T-helper 9 cell (primary cell): ENCODE data around the gene DHCR7.

Source experiments
- DNase-seq: peaks from one replicate; pipeline ENCODE4 v3.0.0-alpha.2; 2020

Gene DHCR7

DNA sequence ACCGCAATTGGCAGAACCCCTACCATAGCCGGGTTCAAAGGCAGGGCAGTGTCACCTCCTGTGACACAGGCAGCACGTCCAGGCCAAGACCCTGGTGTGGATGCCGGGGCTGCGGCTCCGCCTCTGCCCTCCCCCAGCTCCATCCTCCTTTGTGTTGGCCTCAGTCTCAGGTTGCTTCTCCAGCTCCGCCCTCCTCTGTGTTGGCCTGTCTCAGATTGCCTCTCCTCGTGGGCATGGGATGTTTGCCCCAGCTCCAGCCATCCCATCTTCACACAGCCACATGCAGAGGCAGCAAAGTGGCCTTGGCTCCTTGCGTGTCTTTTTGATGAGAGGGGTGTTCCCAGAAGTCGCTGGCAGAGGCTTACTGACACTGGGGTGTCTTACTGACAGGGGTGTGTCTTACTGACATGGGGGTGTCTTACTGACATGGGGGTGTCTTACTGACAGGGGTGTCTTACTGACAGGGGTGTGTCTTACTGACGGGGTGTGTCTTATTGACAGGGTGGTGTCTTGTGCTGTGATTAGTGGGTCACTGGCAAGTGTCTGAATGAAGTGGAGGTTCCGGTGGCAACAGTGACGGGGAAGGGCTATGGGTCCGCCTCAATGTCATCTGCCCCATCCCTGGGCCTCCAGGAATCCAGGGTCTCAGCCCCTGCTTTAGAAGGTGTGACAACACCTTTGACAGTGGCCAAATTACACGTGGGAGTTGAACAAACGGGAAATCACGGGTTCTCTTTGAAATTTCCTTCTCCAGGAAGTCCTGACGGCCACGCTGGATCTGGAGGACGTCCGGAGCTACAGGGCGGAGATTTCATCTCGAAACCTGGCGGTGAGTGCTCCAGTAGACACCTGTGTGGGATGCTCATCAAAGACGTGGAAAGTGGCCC, 29.7 kb upstream of the DHCR7 start:
- DNase-seq, result no peak

DNA sequence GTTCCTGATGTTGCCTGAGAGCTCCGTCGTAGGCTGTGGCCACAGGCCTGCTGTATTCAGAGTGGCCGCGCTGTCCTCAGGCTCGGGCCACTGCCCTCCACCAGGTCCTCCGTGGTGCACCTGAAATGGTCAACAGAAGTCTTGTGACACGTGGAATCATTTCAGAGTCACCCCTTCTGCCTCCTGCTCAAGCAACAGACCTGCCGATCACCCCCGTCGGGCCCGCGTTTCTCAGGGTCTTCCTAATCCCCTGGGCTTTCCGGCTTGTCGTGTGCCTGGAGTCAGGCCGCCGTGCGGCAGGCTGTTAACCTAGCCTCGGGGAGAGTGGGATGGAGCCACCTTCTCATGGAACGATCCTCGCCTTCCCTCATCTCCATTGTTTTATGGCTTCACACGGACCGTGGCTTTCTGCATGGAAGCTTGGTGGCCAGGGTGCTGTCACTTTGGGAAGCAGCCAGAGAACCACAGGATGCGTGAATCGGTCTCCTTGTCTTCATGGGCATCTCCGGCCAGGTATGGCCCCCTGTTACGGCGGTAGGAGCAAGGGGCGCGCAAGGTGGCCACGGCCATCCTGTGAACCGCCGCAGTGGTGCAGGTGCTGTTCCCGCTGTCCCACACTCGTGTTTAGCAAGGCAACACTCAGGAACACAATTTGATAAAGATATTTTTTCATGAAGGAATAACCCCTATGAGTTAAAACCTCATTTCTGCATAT, 28.9 kb upstream of the DHCR7 start:
- no peak for DNase-seq

DNA sequence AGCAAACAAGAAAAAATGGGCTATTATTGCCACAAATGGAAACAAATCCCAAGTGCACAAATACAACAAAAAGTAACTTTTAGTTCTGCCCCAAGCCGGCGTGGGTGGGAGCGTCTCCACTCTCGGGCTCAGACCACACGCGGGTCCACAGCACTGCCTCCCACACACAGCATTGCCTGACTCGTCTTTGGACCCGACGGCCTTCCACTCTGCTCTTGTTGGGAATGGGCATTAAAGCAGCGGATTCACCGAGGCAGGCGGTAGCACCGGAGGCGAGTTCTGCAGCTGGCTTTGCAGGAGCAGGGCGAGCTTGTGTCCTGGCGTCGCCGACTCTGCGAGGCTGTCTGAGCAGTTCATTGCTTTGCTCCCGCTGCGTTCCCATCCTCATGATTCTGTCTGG, 27.8 kb upstream of the DHCR7 start:
- DNase-seq, result no peak

DNA sequence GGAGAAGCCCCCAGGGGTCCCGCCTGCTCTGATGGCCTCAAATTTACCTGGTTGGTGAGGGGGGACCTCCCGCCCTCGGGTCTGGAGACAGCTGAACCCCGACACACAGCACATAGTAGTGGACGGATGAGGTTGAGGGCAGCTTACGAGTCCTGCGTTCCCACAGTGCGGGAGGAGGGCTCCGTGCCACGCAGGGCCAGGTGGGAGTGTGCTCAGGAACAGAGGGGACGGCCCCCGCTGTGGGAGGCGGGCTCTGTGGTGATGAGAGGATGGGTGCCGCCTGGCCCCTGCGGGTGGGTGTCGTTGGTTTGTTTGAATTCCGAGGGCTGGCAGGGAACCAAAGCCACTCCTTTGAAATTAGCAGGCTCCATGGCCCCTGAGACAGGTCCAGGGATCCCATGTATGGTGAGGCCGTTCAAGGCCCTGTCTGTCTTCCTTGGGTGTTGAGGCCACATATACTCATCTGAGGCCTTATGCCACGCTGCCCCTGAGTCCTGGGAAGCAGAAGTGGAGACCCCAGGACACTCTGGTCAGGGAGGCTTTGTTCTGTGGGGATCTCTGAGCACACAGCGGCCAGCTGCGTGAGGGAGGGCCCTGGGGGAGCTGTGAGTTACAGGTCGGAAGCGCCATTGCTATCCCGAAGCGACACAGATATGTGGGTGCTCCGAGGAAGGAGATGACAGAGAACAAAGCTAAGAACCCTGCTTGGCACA, 26.7 kb upstream of the DHCR7 start:
- DNase-seq, result no peak

- DNase-seq, result no peak
Observed at GRCh38 chr11:71474141-71474770, 26.1 kb upstream of the DHCR7 start.

DNA sequence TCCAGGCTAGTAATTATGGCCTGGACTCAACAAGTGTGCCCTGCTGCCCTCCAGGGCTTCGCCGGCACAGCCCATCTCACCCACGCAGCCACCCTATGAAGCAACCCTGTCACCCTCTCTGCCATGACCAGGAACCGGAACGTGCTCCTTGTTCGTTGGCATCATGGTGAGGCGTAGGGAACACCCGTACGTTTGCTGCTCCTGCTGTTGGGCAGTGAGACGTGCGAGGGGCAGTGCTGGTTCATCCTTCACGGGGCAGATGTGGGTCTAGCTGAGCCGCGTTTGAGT, 25.5 kb upstream of the DHCR7 start:
- DNase-seq, result no peak

- DNase-seq, result no peak
Observed at GRCh38 chr11:71472941-71473792, 25.0 kb upstream of the DHCR7 start.

- no peak for DNase-seq
Observed at GRCh38 chr11:71472357-71472885, 24.2 kb upstream of the DHCR7 start.

- DNase-seq, result no peak
Observed at GRCh38 chr11:71470946-71471345, 22.8 kb upstream of the DHCR7 start.

- DNase-seq, result no peak
Observed at GRCh38 chr11:71467164-71467563, 19.0 kb upstream of the DHCR7 start.

GRCh38 chr11:71466358-71466757, 18.2 kb upstream of the DHCR7 start:
- no peak for DNase-seq

- DNase-seq, result no peak
Observed at GRCh38 chr11:71465054-71465453, 16.9 kb upstream of the DHCR7 start.

GRCh38 chr11:71463331-71464211, 15.4 kb upstream of the DHCR7 start:
- no peak for DNase-seq

DNA sequence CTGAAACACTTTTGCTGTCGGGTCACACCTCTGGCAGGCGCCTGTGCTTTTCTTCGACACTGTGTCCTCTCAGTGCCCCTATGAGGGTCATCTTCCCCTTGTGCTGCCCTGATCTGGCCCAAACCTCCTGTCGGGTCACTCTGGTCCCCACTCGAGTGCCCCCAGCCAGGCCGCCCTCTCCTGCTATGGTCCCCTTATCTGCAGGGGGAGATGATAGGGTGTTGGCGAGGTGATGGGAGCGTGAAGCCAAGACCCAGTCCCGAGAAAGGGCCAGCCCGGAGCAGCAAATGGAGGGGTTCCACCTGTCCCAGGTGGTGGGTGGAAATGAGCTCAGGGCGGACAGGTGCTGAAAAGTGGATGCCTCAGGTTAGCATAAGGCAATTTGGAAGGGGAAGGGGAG, 14.5 kb upstream of the DHCR7 start:
- DNase-seq, result no peak

DNA sequence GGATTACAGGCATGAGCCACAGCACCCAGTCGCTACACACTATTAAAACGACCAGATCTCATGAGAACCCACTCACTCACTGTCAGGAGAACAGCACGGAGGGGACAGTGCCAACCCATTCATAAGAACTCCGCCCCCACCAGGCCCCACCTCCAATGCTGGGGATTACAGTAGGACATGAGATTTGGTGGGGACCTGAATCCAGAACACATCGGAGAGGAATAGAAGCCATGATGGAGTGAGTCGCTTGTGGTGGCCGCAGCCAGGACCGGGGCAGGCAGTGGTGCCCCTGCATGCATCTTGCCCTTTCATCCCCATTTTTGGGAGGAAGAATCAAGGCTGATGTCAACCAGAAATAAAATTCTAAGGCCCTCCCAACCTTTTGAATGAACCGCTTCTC, 13.5 kb upstream of the DHCR7 start:
- DNase-seq, result no peak

- no peak for DNase-seq
Observed at GRCh38 chr11:71459767-71460320, 11.7 kb upstream of the DHCR7 start.

DNA sequence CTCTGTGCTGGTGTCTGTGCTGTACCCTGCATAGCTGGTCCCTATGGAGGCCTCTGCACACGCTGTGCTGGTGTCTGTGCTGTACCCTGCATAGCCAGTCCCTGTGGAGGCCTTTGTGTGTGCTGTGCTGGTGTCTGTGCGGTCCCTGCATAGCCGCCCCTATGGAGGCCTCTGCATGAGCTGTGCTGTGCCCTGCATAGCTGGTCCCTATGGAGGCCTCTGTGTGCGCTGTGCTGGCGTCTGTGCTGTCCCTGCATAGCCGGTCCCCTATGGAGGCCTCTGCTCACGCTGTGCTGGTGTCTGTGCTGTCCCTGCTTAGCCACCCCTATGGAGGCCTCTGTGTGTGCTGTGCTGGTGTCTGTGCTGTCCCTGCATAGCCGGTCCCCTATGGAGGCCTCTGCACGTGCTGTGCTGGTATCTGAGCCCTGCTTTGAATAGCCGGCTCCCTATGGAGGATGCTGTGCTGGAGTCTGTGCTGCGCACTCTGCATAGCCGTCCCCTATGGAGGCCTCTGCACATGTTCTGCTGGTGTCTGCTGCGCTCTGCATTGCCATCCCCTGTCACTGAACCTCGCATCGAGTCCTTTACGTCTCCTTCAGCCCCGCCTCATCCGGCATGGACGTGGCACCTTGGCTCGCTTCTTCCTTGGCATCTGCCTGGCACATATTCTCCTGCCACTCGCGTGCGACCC, 11.0 kb upstream of the DHCR7 start:
- DNase-seq, result no peak

DNA sequence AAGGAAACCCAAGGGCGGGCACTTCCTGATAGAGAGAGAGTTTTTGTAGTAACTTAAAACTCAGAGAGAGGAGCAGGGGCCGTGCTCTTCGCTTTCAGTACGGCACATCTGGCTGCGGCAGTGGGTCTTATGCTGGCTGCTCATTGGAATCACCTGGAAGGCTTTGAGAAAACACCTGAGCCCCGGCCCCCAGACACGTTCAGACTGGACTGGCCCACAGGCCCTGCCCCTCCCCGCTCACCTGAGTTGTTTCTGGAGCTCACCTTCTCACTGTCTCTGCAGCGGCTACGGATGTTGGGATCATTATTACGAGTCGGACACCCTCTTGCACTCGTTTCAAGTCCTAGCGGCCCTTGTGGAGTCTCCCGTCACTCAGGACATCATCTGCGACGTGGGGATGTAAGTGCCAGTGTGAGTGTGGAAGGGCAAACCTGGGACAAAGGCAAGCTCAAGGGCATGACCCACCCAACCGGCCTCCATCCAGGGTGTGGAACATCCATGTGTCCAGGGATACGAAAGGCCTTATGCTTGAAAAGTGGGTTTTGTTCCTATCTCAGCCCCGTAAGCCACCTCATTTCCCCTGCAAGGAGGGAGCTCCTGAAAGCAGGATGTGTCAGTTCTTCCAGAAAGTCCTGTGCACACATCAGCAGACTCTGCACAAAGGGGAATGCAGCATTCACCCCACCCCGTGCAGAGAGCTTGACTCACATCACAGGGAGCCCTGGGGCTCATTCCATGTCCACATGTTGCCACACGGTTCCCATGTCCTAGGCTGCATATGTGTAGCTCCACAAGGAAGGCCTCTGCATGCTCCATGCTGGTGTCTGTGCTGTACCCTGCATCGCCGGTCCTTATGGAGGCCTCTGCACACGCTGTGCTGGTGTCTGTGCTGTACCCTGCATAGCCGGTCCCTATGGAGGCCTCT, 10.2 kb upstream of the DHCR7 start:
- DNase-seq, result no peak

DNA sequence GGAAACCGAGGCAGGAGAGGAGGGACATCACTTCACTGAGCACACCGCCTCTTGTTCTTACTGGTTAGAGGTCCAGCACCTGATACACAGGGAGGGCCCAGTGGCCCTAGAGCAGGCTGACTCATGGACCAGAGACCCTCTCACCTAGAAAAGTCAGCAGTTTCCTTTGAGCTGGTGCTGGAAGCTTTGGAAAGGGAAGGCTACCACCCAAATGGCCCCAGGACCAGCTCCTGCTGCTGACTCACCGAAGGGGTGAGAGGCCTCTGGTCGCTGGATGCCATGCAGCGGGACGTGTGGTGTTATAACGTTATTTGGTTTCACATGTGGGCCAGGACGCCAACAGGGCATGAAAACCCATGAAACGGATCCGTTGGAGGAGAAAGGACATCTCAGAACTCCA, 8.6 kb upstream of the DHCR7 start:
- DNase-seq, result no peak
